ENCODE measurements around the gene ZNF362.

DNA sequence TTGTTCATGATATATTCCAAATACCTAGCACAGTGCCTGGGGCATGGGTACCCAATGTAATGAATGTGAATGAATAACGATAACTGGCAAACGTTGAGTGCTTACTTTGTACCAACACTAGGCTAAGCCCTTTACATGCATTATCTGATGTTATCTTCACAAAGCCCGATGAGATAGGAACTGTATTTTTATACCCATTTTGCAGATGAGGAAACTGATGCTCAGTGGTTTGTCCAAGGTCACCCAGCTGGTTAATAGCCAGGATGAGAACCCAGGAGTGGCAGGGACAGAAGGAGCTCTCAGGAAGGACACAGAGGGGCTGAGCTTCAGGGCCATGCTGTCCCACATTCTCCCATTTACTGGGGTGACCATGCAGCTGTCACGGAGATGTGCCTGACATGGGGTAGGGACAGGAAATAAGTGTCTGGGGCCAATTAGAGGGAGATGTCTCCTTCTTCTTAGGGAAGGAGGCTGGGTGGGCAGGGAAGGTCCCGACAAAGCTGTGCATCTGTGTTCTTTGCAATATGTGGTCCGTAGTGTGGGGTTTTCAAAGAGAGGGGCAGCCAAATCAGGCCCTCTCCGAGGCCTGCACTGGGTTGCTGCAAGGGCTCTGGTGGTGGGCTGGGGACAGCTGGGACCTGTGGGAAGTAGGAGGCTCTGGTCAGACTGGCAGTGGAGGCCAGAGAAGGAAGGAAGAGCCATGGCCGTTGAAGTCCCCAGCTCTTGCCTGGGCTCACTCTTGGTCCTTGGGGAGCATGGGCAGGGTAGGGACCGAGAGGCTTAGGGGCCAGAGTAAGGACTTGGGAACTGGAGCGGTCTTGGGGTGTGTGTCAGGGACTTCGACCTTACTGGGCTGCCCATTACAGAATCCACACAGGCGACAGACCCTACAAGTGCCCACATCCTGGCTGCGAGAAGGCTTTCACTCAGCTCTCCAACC is 38.0 kb downstream of the ZNF362 start:
- TF ChIP-seq POLR2A (IDR thresholded peaks at IDR 0.05; ENCODE audit: low read depth, low read length) (no peak), POLR2AphosphoS5 (IDR thresholded peaks at IDR 0.05; ENCODE audit: low read depth, low read length) (no peak), POU2F2 (IDR thresholded peaks at IDR 0.05; ENCODE audit: low read depth, low read length) (no peak)
